ENCODE data around the gene GIGYF2. TPM values are rescaled to one million over a fixed set of nuclear protein-coding genes. Genes with fewer than 3 reads are reported as not detected.

The GIGYF2 gene
- total and polyA plus RNA-seq, 2 of the 13 experiments (the other 11 are each of a cell fraction or from before 2014, with no cell fraction given) = 44.9 to 73.5 TPM

GRCh38 chr2:232697059-232697806, at the start of gene GIGYF2 (continued):
- TF ChIP-seq, protein P1, sequence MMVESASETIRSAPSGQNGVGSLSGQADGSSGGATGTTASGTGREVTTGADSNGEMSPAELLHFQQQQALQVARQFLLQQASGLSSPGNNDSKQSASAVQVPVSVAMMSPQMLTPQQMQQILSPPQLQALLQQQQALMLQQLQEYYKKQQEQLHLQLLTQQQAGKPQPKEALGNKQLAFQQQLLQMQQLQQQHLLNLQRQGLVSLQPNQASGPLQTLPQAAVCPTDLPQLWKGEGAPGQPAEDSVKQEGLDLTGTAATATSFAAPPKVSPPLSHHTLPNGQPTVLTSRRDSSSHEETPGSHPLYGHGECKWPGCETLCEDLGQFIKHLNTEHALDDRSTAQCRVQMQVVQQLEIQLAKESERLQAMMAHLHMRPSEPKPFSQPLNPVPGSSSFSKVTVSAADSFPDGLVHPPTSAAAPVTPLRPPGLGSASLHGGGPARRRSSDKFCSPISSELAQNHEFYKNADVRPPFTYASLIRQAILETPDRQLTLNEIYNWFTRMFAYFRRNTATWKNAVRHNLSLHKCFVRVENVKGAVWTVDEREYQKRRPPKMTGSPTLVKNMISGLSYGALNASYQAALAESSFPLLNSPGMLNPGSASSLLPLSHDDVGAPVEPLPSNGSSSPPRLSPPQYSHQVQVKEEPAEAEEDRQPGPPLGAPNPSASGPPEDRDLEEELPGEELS (CRISPR knock-in tag; IDR thresholded peaks at IDR 0.05) = no peak; the same call in 1 of the 2 replicates
- TF ChIP-seq RAD21 (CRISPR knock-in tag; IDR thresholded peaks at IDR 0.05) = peak; percentile 70
- TF ChIP-seq, protein P2, sequence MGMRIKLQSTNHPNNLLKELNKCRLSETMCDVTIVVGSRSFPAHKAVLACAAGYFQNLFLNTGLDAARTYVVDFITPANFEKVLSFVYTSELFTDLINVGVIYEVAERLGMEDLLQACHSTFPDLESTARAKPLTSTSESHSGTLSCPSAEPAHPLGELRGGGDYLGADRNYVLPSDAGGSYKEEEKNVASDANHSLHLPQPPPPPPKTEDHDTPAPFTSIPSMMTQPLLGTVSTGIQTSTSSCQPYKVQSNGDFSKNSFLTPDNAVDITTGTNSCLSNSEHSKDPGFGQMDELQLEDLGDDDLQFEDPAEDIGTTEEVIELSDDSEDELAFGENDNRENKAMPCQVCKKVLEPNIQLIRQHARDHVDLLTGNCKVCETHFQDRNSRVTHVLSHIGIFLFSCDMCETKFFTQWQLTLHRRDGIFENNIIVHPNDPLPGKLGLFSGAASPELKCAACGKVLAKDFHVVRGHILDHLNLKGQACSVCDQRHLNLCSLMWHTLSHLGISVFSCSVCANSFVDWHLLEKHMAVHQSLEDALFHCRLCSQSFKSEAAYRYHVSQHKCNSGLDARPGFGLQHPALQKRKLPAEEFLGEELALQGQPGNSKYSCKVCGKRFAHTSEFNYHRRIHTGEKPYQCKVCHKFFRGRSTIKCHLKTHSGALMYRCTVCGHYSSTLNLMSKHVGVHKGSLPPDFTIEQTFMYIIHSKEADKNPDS (CRISPR knock-in tag; IDR thresholded peaks at IDR 0.05) = no peak
- no peak; the same call in 1 of the 2 replicates for TF ChIP-seq NR2F2 (IDR thresholded peaks at IDR 0.05; ENCODE audit: borderline replicate concordance, low read depth)
- TF ChIP-seq ZNF333 (CRISPR knock-in tag; IDR thresholded peaks at IDR 0.05; ENCODE audit: borderline replicate concordance) = peak; percentile 99; the same call in 1 of the 2 replicates
- TF ChIP-seq TAF1 (CRISPR knock-in tag; IDR thresholded peaks at IDR 0.05) = peak; percentile 65
- TF ChIP-seq SALL1 (CRISPR knock-in tag; IDR thresholded peaks at IDR 0.05) = peak; percentile 72
- TF ChIP-seq ZNF337 (CRISPR knock-in tag; IDR thresholded peaks at IDR 0.05; ENCODE audit: borderline replicate concordance, low read depth) = no peak
- TF ChIP-seq RXRA (CRISPR knock-in tag; IDR thresholded peaks at IDR 0.05) = peak; percentile 70; the same call in 1 of the 2 replicates
- no peak for TF ChIP-seq PRPF4 (IDR thresholded peaks at IDR 0.05; ENCODE audit: low read depth, low read length, poor library complexity, severe bottlenecking)
- TF ChIP-seq ZNF484 (CRISPR knock-in tag; IDR thresholded peaks at IDR 0.05; ENCODE audit: borderline replicate concordance, low read depth) = no peak
- TF ChIP-seq HOXD1 (CRISPR knock-in tag; IDR thresholded peaks at IDR 0.05) = no peak
- peak; percentile 88; the same call in 1 of the 2 replicates for TF ChIP-seq ZNF468 (CRISPR knock-in tag; IDR thresholded peaks at IDR 0.05)
- TF ChIP-seq ISL2 (CRISPR knock-in tag; IDR thresholded peaks at IDR 0.05) = 0 out of 2 replicates have a peak, but pooled peaks have one; percentile 40
- TF ChIP-seq, protein P3, sequence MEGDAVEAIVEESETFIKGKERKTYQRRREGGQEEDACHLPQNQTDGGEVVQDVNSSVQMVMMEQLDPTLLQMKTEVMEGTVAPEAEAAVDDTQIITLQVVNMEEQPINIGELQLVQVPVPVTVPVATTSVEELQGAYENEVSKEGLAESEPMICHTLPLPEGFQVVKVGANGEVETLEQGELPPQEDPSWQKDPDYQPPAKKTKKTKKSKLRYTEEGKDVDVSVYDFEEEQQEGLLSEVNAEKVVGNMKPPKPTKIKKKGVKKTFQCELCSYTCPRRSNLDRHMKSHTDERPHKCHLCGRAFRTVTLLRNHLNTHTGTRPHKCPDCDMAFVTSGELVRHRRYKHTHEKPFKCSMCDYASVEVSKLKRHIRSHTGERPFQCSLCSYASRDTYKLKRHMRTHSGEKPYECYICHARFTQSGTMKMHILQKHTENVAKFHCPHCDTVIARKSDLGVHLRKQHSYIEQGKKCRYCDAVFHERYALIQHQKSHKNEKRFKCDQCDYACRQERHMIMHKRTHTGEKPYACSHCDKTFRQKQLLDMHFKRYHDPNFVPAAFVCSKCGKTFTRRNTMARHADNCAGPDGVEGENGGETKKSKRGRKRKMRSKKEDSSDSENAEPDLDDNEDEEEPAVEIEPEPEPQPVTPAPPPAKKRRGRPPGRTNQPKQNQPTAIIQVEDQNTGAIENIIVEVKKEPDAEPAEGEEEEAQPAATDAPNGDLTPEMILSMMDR (CRISPR knock-in tag; IDR thresholded peaks at IDR 0.05) = peak; percentile 35
- TF ChIP-seq MEIS1 (CRISPR knock-in tag; IDR thresholded peaks at IDR 0.05; ENCODE audit: borderline replicate concordance) = peak; percentile 80
- peak; percentile 90 for TF ChIP-seq SAP130 (CRISPR knock-in tag; IDR thresholded peaks at IDR 0.05; ENCODE audit: low read depth)
- TF ChIP-seq ZNF781 (CRISPR knock-in tag; IDR thresholded peaks at IDR 0.05; ENCODE audit: borderline replicate concordance, not compliant biosample characterization) = no peak
- no peak for TF ChIP-seq GABPA (IDR thresholded peaks at IDR 0.05; ENCODE audit: low read depth, low read length)
- TF ChIP-seq GABPA (CRISPR knock-in tag; IDR thresholded peaks at IDR 0.05; ENCODE audit: low read depth) = peak; percentile 70
- TF ChIP-seq AGO1 (IDR thresholded peaks at IDR 0.05; ENCODE audit: low read depth, low read length, poor library complexity, severe bottlenecking) = peak; percentile 39
- TF ChIP-seq ZNF20 (CRISPR knock-in tag; IDR thresholded peaks at IDR 0.05) = no peak
- peak; percentile 92; the same call in 1 of the 2 replicates for TF ChIP-seq BORCS8-MEF2B (CRISPR knock-in tag; IDR thresholded peaks at IDR 0.05)
- peak; percentile 38; the same call in 1 of the 2 replicates for TF ChIP-seq MYNN (CRISPR knock-in tag; IDR thresholded peaks at IDR 0.05; ENCODE audit: low read depth)
- TF ChIP-seq JUN (CRISPR knock-in tag; IDR thresholded peaks at IDR 0.05) = peak; percentile 25; the same call in 1 of the 2 replicates
